ENCODE measurements around the gene ROGDI.

- TF ChIP-seq CTCF (IDR thresholded peaks at IDR 0.05) (no peak), POLR2A (IDR thresholded peaks at IDR 0.05) (no peak), EP300 (IDR thresholded peaks at IDR 0.05) (no peak), POLR2AphosphoS5 (IDR thresholded peaks at IDR 0.05) (no peak)
These were observed 24.9 kb downstream of the ROGDI start for GRCh38 chr16:4777339-4778049.

Data from gastroesophageal sphincter (tissue), 3 donors.